ENCODE measurements around the gene KLHL22. TPM values are rescaled to one million over a fixed set of nuclear protein-coding genes. Genes with fewer than 3 reads are reported as not detected.
A peak's percentile ranks its signal among the peaks of the same experiment; 100 is the strongest.

The KLHL22 gene
- total and polyA plus RNA-seq, 2 of the 8 experiments (the other 6 are each of a cell fraction or from before 2014, with no cell fraction given) = 9.4 to 16.2 TPM

- FAIRE-seq = no peak
- Histone ChIP-seq H2BK5ac (ENCODE audit: low read depth, low read length) (peak overlapping the region; percentile 39; the same call in 1 of the 2 replicates), H3K23me2 (ENCODE audit: low read depth, low read length) (peaks cover 2% of the 10 kb centered on the region; the same call in 1 of the 2 replicates)
- TF ChIP-seq BRCA1 (IDR thresholded peaks at IDR 0.05; ENCODE audit: low read depth, low read length) = no peak
- peak; percentile 37 for TF ChIP-seq TAF7 (optimal IDR thresholded peaks at IDR 0.05; ENCODE audit: borderline replicate concordance, low read depth, low read length)
- TF ChIP-seq CTCF (IDR thresholded peaks at IDR 0.05; ENCODE audit: control extremely low read depth in 1 of 3, insufficient read depth in 1 of 3, low read depth in 1 of 3, low read length in 3 of 3) = peak; percentile 76 to 95 (median 80)
- TF ChIP-seq RBBP5 (IDR thresholded peaks at IDR 0.05; ENCODE audit: borderline replicate concordance, low read depth, low read length) = no peak
- TF ChIP-seq SAP30 (IDR thresholded peaks at IDR 0.05; ENCODE audit: insufficient read depth, insufficient replicate concordance, low read length) = no peak
- 0 out of 4 replicates have a peak, but pooled peaks of 1 of the 2 experiments have one; percentile 22 for TF ChIP-seq SIN3A (conservative IDR thresholded peaks at IDR 0.05 in 1 of 2, IDR thresholded peaks at IDR 0.05 in 1 of 2; ENCODE audit: low read depth in 1 of 2, low read length in 2 of 2)
- peak; percentile 91 to 93 for TF ChIP-seq RAD21 (IDR thresholded peaks at IDR 0.05 in 1 of 2, conservative IDR thresholded peaks at IDR 0.05 in 1 of 2; ENCODE audit: low read depth in 2 of 2, low read length in 2 of 2)
Measured at GRCh38 chr22:20418211-20418788, 77.3 kb downstream of the KLHL22 start.

More at GRCh38 chr22:20418211-20418788, 77.3 kb downstream of the KLHL22 start:
- ChIA-PET CTCF (ENCODE audit: partially characterized antibody) (interaction anchor here (0.5 to 3.4 kb wide), 29 partner anchors 10 to 355 kb away, joined by 3 to 47 read pairs (median 4); partner anchors contain the start of gene SERPIND1), POLR2A (ENCODE audit: partially characterized antibody) (interaction anchor here (1.5 kb wide), 1 partner anchor 39 kb away, joined by 4 read pairs; no protein-coding TSS in a partner anchor)
- H2BK15ac ChIP-seq (ENCODE audit: low read length) = no peak overlapping the region
- no peaks in the 10 kb centered on the region for H3K4me1 ChIP-seq (replicated peaks in 1 of 4; ENCODE audit: control insufficient read depth in 3 of 4, insufficient read depth in 4 of 4, low read length in 3 of 4)
- H2BK20ac ChIP-seq (ENCODE audit: low read length) = no peak overlapping the region
- H3K18ac ChIP-seq (ENCODE audit: extremely low read depth, low read length) = no peak overlapping the region
- peak overlapping the region; percentile 64; the same call in 1 of the 2 replicates for H4K8ac ChIP-seq (ENCODE audit: extremely low read depth, insufficient read depth, low read length)
- H3K23ac ChIP-seq (ENCODE audit: insufficient read length) = no peak overlapping the region
- DNase-seq (ENCODE audit: low read depth in 1 of 2, low spot score in 2 of 2) = peak in 1 of 2 experiments; percentile 87
- no peak overlapping the region for H3K27ac ChIP-seq (ENCODE audit: low read depth, low read length)
- WGBS, 2 experiments (ENCODE audit: extremely low coverage in 1 of 2, insufficient coverage in 1 of 2, insufficient read length in 1 of 2, insufficient replicate concordance in 2 of 2, low coverage in 1 of 2, low lambda C conversion rate in 2 of 2, missing lambda C conversion rate in 1 of 2) = 35% methylated on average over 37 of the region's 42 CpGs; no CpG with 5 or more reads in 1 of the 2 experiments
- H3K14ac ChIP-seq (ENCODE audit: insufficient read length) = no peak overlapping the region
- H3K4ac ChIP-seq (replicated peaks; ENCODE audit: insufficient read length, low read depth, low read length) = no peak overlapping the region
- peak overlapping the region in 1 of 2 experiments; percentile 64; a peak in 3 of 4 replicates for H3K4me2 ChIP-seq (ENCODE audit: insufficient read depth in 1 of 2, low read depth in 2 of 2, low read length in 2 of 2)
- H3K9me3 ChIP-seq (ENCODE audit: insufficient read depth in 2 of 2, low read depth in 1 of 2, low read length in 1 of 2) = no peaks in the 10 kb centered on the region
- no peak overlapping the region for H4K91ac ChIP-seq (replicated peaks; ENCODE audit: insufficient read length, low read length)
- peak overlapping the region; percentile 43 for H2BK120ac ChIP-seq (replicated peaks; ENCODE audit: low read depth, low read length)
- no peaks in the 10 kb centered on the region for H3K36me3 ChIP-seq (ENCODE audit: control insufficient read depth in 2 of 4, insufficient read depth in 4 of 4, low read length in 3 of 4)
- peak overlapping the region; percentile 90; the same call in 1 of the 2 replicates for H2BK12ac ChIP-seq (ENCODE audit: low read depth, low read length)
- H3K4me3 ChIP-seq (ENCODE audit: extremely low read depth in 1 of 4, insufficient read depth in 2 of 4, low read depth in 3 of 4, low read length in 4 of 4) = peak overlapping the region in 3 of 4 experiments; percentile 32 to 51 (median 37); a peak in 6 of 8 replicates
- no peak overlapping the region for H2AK5ac ChIP-seq (ENCODE audit: low read depth, low read length)
- H3K79me1 ChIP-seq (ENCODE audit: low read depth, low read length) = no peaks in the 10 kb centered on the region
- peaks cover 0 to 4% of the 10 kb centered on the region in 2 experiments for H4K20me1 ChIP-seq (replicated peaks in 1 of 2; ENCODE audit: control insufficient read depth in 1 of 2, insufficient read depth in 2 of 2, low read length in 2 of 2)
- H3K9ac ChIP-seq (replicated peaks in 1 of 4; ENCODE audit: extremely low read depth in 1 of 4, low read depth in 3 of 4, low read length in 3 of 4) = no peak overlapping the region
- H3K56ac ChIP-seq (replicated peaks; ENCODE audit: insufficient read length, low read depth, low read length) = no peak overlapping the region
- H2AFZ ChIP-seq (ENCODE audit: low read length) = peak overlapping the region; percentile 10; the same call in 1 of the 2 replicates
- H4K5ac ChIP-seq (ENCODE audit: insufficient read length, low read depth, low read length) = no peak overlapping the region
- H3K79me2 ChIP-seq (ENCODE audit: control insufficient read depth in 1 of 2, insufficient read depth in 2 of 2, low read length in 2 of 2) = no peaks in the 10 kb centered on the region
- no peaks in the 10 kb centered on the region for H3K27me3 ChIP-seq (replicated peaks in 1 of 4; ENCODE audit: control insufficient read depth in 3 of 4, extremely low read depth in 1 of 4, insufficient read depth in 3 of 4, low read length in 3 of 4)

Data from H1 (cell line).